Activated T-helper 1 cell treated with anti-CD3 and anti-CD28 coated beads, Interleukin-12 subunit alpha, Interleukin-12 subunit beta, Interleukin-2, Interleukin-4 antibody, amounts not matched to agents 30 ng/mL and 10 ng/mL and 1 ng/mL, durations not matched to agents 14 hours and 24 hours and 36 hours (primary cell): ENCODE results near the gene PCBP4. TPM values are rescaled to one million over a fixed set of nuclear protein-coding genes. Genes with fewer than 3 reads are reported as not detected.

ENCODE experiments used
- DNase-seq: peaks from one replicate; pipeline ENCODE4 v3.0.0; 2021; ENCODE audit warnings: low spot score
- H3K27ac Mint-ChIP-seq: one replicate; pipeline ENCODE4 v1.8.0; 2021; ENCODE audit warnings: mild to moderate bottlenecking, mixed read lengths
- H3K27me3 Mint-ChIP-seq: one replicate; pipeline ENCODE4 v1.8.0; 2022; ENCODE audit warnings: mild to moderate bottlenecking, moderate library complexity, mixed read lengths; ENCODE audit not compliant: insufficient read depth
- H3K36me3 Mint-ChIP-seq: one replicate; pipeline ENCODE4 v1.8.0; 2021; ENCODE audit warnings: low read depth, mixed read lengths
- H3K4me1 Mint-ChIP-seq: one replicate; pipeline ENCODE4 v1.8.0; 2021; ENCODE audit warnings: low read depth, mixed read lengths
- H3K4me3 Mint-ChIP-seq: one replicate; pipeline ENCODE4 v1.8.0; 2021; ENCODE audit warnings: mild to moderate bottlenecking, moderate library complexity, mixed read lengths
- H3K9me3 Mint-ChIP-seq: one replicate; pipeline ENCODE4 v1.8.0; 2021; ENCODE audit warnings: mixed read lengths
- intact Hi-C: fragments of 100-400 bp; cut with micrococcal nuclease; formaldehyde crosslinking; loops from one replicate; pipeline ENCODE4 v1.15.1; 2024
- total RNA-seq: library from RNA; stranded (reverse); gene quantifications from 2 replicates; pipeline ENCODE4 v1.2.3, GENCODE V29; 2022

The PCBP4 gene
- total RNA-seq, 1 donor from 2014 or later: 14.8 TPM

GRCh38 chr3:51988286-51989146 is 21.3 kb upstream of the PCBP4 start:
- peak overlapping the region; percentile 32 for H3K27ac Mint-ChIP-seq

GRCh38 chr3:51987568-51987967 is 20.3 kb upstream of the PCBP4 start:
- no peak overlapping the region for H3K27ac Mint-ChIP-seq
- intact Hi-C loops: loop anchor here (10.0 kb wide), 1 partner anchor 697 kb away; the partner anchor contains the start of genes GNL3 and PBRM1

More at GRCh38 chr3:51988286-51989146, 21.3 kb upstream of the PCBP4 start:
- intact Hi-C loops: loop anchor here (10.0 kb wide), 1 partner anchor 696 kb away; the partner anchor contains the start of genes GNL3 and PBRM1
- Mint-ChIP-seq H3K4me1 (peaks cover 18% of the 10 kb centered on the region), H3K9me3 (no peaks in the 10 kb centered on the region), H3K27me3 (no peaks in the 10 kb centered on the region), H3K36me3 (peaks cover 15% of the 10 kb centered on the region), H3K4me3 (no peak overlapping the region)
- DNase-seq: no peak

GRCh38 chr3:51986010-51986947 is 19.0 kb upstream of the PCBP4 start:
- no peaks in the 10 kb centered on the region for H3K27me3 Mint-ChIP-seq
- H3K9me3 Mint-ChIP-seq: no peaks in the 10 kb centered on the region
- no peak overlapping the region for H3K27ac Mint-ChIP-seq
- H3K4me1 Mint-ChIP-seq: peaks cover 24% of the 10 kb centered on the region
- no peak for DNase-seq
- H3K4me3 Mint-ChIP-seq: no peak overlapping the region
- peaks cover 7% of the 10 kb centered on the region for H3K36me3 Mint-ChIP-seq
- intact Hi-C loops: loop anchor here (10.0 kb wide), 1 partner anchor 699 kb away; the partner anchor contains the start of genes GNL3 and PBRM1

More at GRCh38 chr3:51987568-51987967, 20.3 kb upstream of the PCBP4 start:
- no peaks in the 10 kb centered on the region for H3K27me3 Mint-ChIP-seq
- DNase-seq: no peak
- no peaks in the 10 kb centered on the region for H3K9me3 Mint-ChIP-seq
- H3K4me1 Mint-ChIP-seq: peaks cover 21% of the 10 kb centered on the region
- H3K36me3 Mint-ChIP-seq: peaks cover 8% of the 10 kb centered on the region
- H3K4me3 Mint-ChIP-seq: no peak overlapping the region

GRCh38 chr3:51985063-51985462 is 17.8 kb upstream of the PCBP4 start:
- no peak for DNase-seq
- Mint-ChIP-seq H3K4me1 (peaks cover 30% of the 10 kb centered on the region), H3K36me3 (peaks cover 6% of the 10 kb centered on the region), H3K4me3 (peak overlapping the region; percentile 77), H3K27ac (no peak overlapping the region), H3K9me3 (no peaks in the 10 kb centered on the region), H3K27me3 (no peaks in the 10 kb centered on the region)
- intact Hi-C loops: loop anchor here (10.0 kb wide), 1 partner anchor 700 kb away; the partner anchor contains the start of genes GNL3 and PBRM1

GRCh38 chr3:51984269-51984647 is 17.0 kb upstream of the PCBP4 start:
- no peaks in the 10 kb centered on the region for H3K27me3 Mint-ChIP-seq
- peak overlapping the region; percentile 97 for H3K4me3 Mint-ChIP-seq
- peaks cover 30% of the 10 kb centered on the region for H3K4me1 Mint-ChIP-seq
- no peaks in the 10 kb centered on the region for H3K9me3 Mint-ChIP-seq
- intact Hi-C loops: loop anchor here (5.0 to 10.0 kb wide), 2 partner anchors 303 to 701 kb away; partner anchors contain the start of genes GLYCTK, GNL3 and PBRM1
- peak overlapping the region; percentile 70 for H3K27ac Mint-ChIP-seq
- peaks cover 6% of the 10 kb centered on the region for H3K36me3 Mint-ChIP-seq
- no peak for DNase-seq

- Mint-ChIP-seq H3K36me3 (peaks cover 6% of the 10 kb centered on the region), H3K4me1 (peaks cover 30% of the 10 kb centered on the region), H3K9me3 (no peaks in the 10 kb centered on the region), H3K27ac (peak overlapping the region; percentile 97), H3K27me3 (no peaks in the 10 kb centered on the region), H3K4me3 (peak overlapping the region; percentile 97)
- intact Hi-C loops: loop anchor here (1.0 to 10.0 kb wide), 6 partner anchors 8 to 701 kb away; partner anchors contain the start of genes ABHD14A, GLYCTK, GNL3 and PARP3
- DNase-seq: no peak
Measured at GRCh38 chr3:51983578-51984268, 16.5 kb upstream of the PCBP4 start.

GRCh38 chr3:51982838-51983577 is 15.8 kb upstream of the PCBP4 start, which contains the start of gene ACY1:
ACY1 (plus strand) TSS chr3:51983535; CDS start chr3:51984065, 530 bp downstream.
- peak; percentile 79 for DNase-seq
- peak within 1 kb of the TSS; percentile 97 for H3K27ac Mint-ChIP-seq
- H3K9me3 Mint-ChIP-seq: no peaks in the 10 kb centered on the region
- peak within 1 kb of the TSS; percentile 97 for H3K4me3 Mint-ChIP-seq
- peaks cover 30% of the 10 kb centered on the region for H3K4me1 Mint-ChIP-seq
- peaks cover 6% of the 10 kb centered on the region for H3K36me3 Mint-ChIP-seq
- intact Hi-C loops: loop anchor here (1.0 to 10.0 kb wide), 6 partner anchors 8 to 702 kb away; partner anchors contain the start of genes ABHD14A, GLYCTK, GNL3 and PARP3
- no peaks in the 10 kb centered on the region for H3K27me3 Mint-ChIP-seq

GRCh38 chr3:51982352-51982837 is 15.1 kb upstream of the PCBP4 start:
- Mint-ChIP-seq H3K27me3 (no peaks in the 10 kb centered on the region), H3K27ac (peak overlapping the region; percentile 95), H3K4me1 (peaks cover 32% of the 10 kb centered on the region), H3K36me3 (peaks cover 6% of the 10 kb centered on the region), H3K9me3 (no peaks in the 10 kb centered on the region), H3K4me3 (peak overlapping the region; percentile 97)
- no peak for DNase-seq
- intact Hi-C loops: loop anchor here (5.0 to 10.0 kb wide), 2 partner anchors 305 to 702 kb away; partner anchors contain the start of genes GLYCTK, GNL3 and PBRM1

GRCh38 chr3:51980253-51980652 is 13.0 kb upstream of the PCBP4 start:
- Mint-ChIP-seq H3K9me3 (no peaks in the 10 kb centered on the region), H3K4me3 (no peak overlapping the region), H3K27ac (no peak overlapping the region), H3K4me1 (peaks cover 42% of the 10 kb centered on the region), H3K36me3 (peaks cover 6% of the 10 kb centered on the region), H3K27me3 (no peaks in the 10 kb centered on the region)
- no peak for DNase-seq
- intact Hi-C loops: loop anchor here (5.0 to 10.0 kb wide), 2 partner anchors 307 to 705 kb away; partner anchors contain the start of genes GLYCTK, GNL3 and PBRM1

- Mint-ChIP-seq H3K27ac (no peak overlapping the region), H3K36me3 (peaks cover 6% of the 10 kb centered on the region), H3K9me3 (no peaks in the 10 kb centered on the region), H3K4me3 (no peak overlapping the region), H3K27me3 (no peaks in the 10 kb centered on the region), H3K4me1 (peaks cover 39% of the 10 kb centered on the region)
- no peak for DNase-seq
- intact Hi-C loops: loop anchor here (10.0 kb wide), 2 partner anchors 557 to 583 kb away; partner anchors contain the start of genes NT5DC2, RBM15B and UQCC5
Measured at GRCh38 chr3:51978143-51978502, 10.9 kb upstream of the PCBP4 start.
